ENCODE results near the gene PAX5.

The PAX5 gene

DNA sequence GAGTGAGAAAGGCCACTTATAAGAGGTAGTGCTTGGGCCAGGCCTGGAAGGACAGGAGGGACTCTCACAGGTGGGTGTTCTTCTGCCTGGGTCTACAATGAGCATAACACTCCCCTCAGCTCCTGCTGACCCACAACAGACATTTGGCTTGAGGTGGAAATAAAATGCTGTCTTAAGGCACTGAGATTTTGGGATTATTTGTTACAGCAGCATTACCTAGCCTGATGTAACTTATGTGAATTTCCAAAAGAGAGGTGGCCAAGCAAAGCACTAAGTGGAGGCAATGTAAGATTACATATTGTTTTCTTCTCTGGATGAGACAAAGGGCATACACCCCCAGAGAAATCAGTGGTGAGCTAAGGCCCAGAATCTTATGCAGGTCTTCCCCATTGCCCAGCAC lies 221.5 kb downstream of the PAX5 start:
- DNase-seq (ENCODE audit: low read depth in 2 of 2), result no peak

DNA sequence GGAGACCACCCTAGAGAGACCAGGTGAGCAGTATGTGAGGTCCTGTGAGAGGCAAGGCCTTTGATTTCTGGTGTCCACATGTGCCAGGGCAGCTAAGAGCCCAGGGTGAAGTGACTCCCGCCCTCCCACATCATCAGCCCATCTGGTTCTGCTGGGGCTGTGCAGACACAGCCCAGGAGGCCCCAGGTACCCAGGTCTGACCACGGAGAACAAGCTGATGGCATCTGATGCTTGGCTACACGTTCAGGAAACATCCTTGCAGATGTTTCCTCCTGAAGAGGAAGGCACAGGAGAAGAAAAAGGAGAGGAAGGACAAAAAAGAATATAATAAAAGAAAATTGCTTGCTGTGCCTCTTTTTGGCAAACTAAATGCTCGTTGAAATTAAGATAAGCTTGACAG lies 225.8 kb downstream of the PAX5 start:
- DNase-seq (ENCODE audit: low read depth in 2 of 2), result no peak

DNA sequence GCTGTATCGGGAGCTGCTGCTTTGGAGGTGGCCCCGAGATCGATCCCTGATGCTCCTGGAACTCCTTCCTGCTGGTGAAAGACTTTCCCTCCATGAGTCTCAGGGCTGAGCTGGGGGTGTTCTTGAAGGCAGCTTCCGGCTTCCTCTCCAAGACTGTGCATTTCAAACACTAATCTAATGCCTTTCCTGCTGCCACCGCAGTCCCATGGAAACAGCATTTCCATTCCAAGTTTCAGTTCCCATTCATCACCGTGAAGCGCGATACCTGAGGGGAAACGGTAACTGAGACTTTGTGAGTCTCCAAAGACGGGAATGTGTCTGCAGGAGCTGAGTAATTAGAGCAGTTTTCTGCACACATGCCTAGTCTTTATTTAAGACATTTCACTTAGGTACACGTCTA lies 230.1 kb downstream of the PAX5 start:
- no peak for DNase-seq (ENCODE audit: low read depth in 2 of 2)

DNA sequence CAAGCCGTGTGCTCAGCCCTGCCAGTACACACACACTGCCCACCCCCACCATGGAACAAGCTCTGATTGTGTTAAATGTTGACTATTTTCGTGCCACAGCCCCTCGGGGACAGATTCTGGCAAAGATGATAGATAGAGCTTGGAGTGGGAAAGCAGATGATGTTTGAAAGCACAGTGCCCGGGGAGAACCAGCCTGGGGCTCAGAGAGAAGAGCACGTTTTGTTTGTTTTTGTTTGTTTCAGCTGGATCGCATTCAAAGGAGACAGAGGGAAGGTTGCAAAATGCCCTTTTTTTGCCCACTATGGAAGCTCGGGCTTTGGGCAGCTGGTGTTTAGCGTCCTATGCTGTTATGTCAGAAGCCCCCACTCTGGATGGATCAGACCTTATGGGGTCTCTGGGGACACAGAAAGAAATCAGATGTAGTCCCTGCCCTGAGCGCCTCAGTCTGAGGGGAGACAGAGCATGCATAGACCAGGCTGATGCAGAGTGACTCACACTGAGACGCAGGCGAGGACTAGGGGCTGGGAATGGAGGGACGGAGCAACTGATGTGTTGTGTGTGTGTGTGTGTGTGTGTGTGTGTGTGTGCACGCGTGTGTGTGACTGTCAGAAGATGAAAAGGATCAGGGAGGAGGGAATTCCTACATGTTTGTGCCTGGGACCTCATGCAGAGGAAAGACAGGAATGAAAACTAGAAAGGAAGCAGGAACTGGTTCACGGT lies 231.7 kb downstream of the PAX5 start:
- no peak for DNase-seq (ENCODE audit: low read depth in 2 of 2)

DNA sequence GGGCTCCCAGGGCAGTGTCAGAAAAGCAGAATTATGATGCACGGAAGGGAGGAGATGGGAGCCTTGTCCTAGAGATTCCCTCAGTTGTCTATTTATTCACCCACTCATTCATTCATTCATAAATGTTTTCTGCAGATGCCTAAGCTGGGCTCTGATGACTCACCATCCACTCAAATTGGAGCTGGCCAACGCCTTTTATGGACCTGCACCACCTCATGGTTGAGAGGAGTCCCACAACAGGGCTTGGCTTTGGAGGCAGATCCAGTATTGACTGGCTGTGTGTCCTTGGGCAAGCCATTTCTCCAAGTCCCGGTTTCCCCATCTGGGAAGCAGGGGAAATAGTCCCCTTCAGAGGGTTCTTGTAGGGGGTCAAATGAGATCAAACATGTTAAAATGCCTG lies 233.6 kb downstream of the PAX5 start:
- no peak for DNase-seq (ENCODE audit: low read depth in 2 of 2)

DNA sequence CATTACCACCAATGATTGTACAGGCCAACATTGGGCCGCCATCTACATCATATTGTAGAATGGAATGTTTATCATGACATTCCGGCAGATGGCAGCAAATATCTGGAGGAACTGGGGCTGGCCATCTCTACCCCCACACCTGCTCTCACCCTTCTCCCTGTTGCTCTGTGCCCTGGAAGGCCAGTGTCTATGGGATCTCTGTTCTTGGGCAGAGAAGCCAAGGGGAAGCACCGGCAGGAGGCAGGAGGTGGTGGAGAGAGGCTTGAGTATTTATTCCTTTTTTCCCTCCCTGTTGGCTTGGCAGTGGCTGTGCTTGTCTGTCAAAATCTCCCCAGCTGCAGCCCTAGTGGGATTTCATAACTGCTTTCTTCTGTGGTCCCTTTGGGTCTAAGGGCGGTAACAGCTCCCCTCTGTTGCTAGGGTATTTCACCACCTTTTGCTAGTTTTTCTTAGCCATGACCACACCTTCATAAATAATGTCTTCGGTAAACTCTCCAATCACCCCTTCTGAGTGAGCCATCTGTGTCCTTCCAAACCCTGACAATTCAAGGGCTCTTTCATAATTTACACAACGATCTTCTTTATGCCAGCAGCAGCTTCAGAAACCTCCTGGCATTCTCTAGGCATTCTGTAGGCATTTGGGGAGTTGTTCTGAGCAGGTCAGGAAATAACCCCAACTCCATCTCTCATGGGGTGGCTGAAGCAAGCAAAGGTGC lies 235.6 kb downstream of the PAX5 start:
- DNase-seq (ENCODE audit: low read depth in 2 of 2), result no peak

DNA sequence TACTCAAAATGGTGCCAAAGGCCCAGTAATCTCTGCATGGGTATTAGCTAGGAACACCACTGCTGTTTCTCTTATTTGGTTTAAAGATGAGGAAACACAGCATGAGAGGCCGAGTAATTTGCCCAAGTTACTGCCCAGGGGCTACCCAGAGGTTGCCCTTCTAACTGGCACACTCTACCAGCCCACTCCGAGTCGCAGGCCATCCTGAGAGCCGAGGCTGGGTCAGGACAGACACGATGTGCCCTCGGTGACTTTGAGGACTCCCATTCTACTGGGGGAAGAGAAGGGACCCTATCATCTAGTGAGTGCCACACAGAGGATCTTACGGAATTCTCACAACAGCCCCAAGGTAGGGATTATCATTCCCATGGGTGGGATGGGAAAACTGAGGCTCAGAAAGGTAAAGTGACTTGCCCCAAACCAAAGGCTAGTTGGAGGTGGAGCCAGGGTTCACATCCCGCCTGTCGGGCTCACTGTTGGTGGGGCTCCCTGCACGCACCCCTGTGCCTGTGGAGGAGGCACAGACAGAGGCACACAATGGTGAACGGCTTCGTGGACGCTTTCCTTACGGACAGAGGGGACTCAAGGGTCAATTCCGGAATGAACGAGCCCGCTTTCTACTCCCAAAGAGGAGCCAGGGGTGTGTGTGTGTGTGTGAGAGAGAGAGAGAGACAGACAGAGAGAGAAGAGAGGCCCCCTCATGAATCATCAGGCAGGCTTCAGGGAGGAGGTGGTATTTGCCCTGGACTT lies 236.4 kb downstream of the PAX5 start:
- DNase-seq (ENCODE audit: low read depth in 2 of 2), result no peak

DNA sequence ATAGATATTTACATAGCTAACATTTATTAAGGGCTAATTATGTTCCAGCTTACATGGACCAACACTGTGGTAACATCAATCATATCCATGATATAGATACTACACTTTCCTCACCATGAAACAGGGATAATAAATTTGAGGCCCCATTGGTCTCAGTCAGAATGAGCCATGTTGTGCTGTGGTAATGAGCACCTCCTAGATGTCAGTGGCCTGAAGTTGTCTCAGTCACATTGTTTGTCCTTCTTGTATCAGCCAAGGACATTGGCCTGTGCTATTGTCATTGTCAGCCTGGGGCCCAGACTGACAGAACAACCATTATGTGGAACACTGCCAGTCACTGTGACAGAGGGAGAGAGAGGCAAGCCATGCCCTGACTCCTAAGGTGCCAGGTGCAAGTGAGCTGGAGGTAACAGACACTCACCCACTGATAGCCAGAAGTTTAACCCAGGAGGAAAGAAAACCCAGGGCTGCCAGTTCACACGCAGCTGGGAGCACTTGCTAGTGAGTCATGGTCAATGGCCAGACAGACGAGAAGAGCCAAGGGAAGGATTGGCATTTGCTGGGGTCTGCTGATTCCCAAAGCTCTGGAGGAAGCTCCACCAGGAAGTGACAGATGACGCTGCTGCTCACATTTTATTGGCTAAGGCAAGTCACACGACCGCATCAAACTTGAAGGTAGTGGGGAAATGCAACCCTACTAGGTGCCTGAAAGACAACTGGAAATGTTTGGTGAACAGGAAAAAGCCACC lies 237.2 kb downstream of the PAX5 start:
- no peak for DNase-seq (ENCODE audit: low read depth in 2 of 2)

DNA sequence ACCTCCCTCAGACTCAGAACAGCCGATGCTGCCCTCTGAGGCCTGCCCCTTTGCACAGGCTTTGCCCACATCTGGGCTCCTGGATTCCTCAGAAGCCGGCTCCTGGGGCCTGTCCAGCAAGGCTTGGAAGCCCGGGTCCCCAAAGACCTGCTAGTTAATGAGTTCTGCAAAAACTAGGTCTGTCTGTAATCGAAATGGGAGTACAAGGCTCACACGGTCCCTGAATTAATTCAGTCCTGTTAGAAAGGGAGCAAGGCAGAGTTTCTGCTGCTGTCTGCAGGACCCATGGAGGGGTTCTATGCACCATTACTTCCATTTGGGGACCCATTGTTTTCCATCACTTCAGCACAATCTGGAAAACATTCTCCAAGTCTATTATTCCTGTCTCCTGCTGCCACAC lies 239.6 kb downstream of the PAX5 start:
- no peak for DNase-seq (ENCODE audit: low read depth in 2 of 2)

DNA sequence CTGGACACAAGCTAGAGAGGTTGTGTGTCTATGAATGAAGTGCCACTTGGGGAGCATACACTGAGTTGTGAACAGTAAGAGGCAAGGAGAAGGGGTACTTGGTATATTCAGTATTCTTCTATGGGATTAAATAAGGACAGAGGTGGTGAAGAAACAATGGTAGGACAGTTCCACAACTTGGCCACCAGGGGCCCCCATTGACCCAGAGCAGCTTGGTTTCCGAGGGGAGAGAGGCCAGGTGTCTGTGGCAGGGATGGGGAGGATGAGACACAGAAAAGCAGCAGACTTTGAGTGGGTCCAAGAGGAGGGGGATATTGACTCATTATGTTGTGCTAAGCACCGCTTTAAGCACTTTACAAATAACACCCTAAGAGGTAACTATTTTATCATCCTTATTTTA lies 240.8 kb downstream of the PAX5 start:
- DNase-seq (ENCODE audit: low read depth in 2 of 2), result no peak

DNA sequence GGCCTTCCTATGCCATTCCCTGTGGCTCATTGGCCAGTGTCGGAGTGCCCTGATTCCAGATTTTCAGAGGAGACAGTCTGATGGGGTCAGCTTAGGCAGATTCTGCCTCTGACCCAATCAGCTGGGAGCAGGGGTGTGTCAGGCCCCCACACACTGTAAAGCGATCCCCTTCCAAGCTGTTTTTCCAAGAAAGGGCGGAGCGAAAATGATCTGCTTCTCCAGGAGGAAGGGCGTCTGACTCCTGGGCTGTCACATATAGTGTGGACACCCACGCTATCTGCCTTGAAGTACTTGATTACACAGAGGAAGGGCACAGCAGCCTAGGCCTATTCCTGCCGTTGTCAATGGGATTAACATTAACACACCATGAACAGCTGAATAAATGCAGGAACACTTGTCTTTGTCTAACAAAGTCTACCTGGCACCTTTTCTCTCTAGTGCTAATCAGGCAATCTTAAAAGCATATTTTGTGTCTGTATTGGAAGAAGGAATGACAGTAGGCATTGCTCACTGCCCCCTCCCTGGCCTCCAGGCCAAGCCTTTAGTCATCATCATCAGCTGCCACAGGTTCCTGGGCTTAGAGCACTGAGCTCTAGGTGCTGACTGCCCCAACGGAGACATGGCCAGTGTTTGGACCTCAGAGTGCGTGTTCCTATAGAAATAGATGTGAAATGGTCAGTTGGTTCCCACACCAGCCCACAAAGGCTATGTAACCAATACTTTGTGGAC lies 242.7 kb downstream of the PAX5 start:
- DNase-seq (ENCODE audit: low read depth in 2 of 2), result no peak

DNA sequence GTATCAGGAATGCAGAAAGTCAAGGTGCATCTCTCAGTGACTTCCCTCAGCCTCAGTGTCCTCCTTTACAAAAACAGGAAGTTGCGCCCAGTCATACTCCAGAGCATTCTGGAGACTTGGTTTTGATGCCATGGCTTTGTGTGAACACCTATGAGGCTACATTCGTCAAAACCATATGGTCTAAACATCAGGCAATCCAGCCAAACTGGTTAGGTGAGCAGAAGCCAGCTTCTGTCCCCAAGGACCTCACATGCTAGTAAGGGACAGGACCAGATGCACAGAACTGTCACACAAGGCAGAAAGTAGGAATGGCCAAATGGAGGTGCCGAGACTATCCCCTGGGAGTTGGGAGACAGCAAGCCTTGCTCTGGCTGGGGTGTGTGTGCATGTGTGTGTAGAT lies 244.2 kb downstream of the PAX5 start:
- DNase-seq (ENCODE audit: low read depth in 2 of 2), result no peak

DNA sequence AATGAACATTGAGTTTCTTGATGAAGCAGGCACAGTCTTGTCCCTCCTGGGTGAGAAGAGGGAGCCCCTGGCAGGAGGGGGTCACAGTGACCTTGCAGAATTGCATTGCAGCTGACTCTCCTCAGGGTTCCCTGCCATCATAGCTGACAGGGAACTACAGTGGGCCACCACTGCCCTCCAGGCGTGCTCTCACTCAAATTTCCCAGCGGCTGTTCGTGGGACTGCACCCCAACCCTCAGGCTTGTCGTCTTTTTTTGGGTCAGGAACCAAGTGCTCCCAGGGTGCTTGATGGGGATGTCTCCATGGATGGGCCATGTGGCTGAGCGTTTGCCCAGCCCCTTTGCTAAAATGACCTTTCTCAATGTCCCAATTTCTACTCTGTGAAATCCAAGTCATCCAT lies 245.5 kb downstream of the PAX5 start:
- DNase-seq (ENCODE audit: low read depth in 2 of 2), result no peak

DNA sequence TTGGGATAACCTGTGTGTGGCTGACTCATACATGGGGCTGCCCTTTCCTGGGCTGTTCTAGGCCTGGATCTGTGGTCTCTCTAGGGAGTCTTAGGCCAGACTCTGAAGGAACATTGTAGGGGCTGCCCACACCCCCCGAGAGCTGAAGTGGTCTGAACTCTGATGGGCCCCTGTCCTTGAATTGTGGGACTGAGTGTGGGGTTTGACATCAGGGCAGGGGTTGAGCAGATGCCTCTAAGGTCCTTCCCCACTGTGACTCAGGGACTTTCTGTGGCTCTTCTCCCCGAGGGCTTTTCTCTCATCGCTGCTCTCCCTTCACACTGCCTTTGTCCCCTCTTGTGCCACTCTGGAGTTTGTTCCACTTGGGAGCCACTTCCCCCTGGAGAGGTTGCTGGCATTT lies 246.4 kb downstream of the PAX5 start:
- no peak for DNase-seq (ENCODE audit: low read depth in 2 of 2)
